ELF-1 (cell line): ENCODE results near the gene FAF2.
"Not testable (repeated sequence)": the region's sequence is repeated elsewhere in the genome, so short reads cannot be mapped to it uniquely, and the experiment has no call there.

Source experiments
- DNase-seq: peaks from one replicate; pipeline ENCODE4 v3.0.0-alpha.2; 2016; ENCODE audit warnings: low read depth, low spot score

FAF2 gene

DNA sequence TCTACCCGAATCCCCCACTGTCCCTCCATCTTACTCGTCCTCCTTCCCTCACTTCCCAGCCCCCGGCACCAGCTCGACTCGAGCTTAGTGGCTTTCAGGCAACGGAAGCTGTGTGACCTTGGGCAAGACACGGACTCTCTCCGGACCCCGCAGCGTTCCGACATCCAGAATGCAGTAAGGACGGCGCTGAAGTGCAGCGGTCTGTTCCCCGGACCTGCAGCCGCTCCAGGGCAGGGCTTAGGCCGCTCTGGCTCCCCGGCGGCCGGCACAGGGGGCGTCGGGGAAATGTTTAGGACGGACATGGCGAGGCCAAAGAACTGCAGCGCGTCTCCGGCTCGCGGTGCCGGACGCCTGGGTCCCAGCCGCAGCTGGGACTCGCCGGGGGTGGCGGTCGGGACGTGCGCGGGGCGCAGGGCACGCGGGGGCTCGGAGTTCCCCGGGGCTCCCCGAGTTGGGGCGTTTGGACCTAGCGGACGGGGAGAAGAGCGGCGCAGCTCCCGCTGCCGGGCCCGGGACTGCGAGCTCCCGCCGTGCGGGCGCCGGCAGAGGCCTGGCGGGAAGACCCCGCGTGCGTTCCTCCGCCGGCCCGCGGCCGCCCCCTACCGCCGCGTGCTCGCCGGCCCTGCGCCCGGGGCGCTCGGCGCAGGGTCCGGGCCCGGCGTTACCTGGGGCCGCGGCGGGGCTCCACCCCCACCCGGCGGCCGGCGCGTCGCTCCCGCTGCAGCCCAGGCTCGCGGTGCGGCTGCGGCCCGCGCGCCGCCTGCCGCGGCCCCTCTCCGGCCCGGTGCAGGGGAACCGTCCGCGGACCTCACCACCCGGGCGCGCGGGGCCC is 94.6 kb downstream of the FAF2 start:
- DNase-seq = peak; percentile 52

DNA sequence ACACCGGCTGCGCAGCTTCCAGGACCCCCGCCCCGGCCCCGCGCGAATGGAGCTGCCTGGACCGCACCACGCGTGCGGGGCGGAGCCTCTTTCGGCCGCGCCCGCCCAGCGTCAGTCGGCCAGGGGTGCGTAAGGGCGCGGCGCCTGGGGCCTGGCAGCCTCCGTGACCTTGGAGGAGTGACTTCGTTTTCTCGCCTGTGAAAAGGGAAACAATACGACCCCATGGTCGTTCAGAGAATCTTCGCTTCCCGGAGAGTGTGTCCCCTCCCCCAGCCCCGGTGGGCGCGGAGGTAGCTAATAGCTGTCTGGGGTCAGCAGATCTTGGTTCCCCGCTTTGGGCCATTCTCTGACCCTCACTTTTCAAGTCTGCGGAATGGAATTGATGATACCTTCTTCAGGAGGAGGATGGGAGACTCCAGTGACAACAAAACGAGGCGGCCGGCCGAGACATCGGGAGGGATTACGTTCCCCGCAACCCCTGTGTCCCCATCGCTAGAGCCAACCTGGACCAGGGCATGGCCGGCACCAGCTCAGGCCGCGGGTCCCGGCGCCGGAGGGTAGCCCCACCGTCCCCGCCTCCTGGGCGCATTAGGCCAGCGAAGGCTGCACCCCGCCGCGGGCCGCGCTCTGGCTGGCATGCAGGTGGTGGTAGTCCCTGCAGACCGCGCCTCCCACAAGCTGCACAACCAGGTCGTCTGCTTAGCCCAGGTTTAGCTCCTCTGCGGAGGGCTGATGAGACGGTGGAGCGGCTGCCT is 95.4 kb downstream of the FAF2 start:
- peak; percentile 76 for DNase-seq

DNA sequence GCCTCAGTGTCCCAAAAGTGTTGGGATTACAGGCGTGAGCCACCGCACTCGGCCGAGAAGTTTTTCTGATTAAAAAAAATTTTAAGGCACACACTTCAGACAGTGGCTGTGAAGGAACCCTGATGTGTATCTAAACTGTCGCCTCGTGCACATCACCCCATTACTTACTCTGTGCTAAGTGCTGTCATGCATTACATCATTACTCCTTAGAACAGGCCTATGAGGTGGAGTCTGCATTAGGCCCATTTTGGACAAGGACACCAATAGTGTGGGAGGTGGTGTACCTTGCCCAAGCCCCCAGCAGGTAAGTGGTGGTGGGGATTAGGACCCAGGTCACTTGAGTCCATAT is 97.2 kb downstream of the FAF2 start:
- DNase-seq = no peak

DNA sequence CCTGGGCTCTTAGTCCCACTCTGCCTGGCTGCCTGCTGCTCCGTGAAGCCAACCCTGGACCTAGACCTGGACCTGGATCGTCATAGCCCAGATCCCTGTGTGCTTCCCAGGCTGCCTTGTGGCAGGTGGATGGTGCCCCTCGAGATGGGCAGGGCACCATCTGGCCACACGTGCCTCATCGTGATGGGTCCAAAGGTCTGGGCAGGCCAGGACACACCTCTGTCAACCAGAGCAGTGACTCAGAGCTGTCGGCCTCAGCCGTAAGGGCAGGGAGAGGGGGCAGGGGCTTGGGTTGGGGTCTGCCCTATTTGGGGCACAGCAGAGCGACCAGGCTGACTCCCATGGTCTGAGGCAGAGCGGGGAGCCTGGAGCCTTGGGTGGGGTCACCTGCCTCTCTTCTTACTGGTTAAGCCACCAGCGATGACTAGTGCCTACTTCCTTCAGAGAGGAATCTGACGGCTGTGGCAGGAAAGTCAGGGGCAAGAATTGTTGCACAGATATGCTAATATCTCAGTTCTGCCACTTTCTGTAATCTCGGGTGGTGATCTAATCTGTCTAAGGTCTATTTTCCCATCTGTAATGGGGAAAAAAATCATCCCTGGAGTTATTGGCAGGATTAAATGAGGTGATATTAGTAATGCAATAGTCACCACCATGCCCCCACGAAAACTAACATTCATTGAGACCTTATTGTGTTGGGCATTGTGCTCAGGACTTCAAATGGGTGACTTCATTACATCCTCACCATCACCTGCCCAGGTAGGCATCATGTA is 97.7 kb downstream of the FAF2 start:
- no peak for DNase-seq

DNA sequence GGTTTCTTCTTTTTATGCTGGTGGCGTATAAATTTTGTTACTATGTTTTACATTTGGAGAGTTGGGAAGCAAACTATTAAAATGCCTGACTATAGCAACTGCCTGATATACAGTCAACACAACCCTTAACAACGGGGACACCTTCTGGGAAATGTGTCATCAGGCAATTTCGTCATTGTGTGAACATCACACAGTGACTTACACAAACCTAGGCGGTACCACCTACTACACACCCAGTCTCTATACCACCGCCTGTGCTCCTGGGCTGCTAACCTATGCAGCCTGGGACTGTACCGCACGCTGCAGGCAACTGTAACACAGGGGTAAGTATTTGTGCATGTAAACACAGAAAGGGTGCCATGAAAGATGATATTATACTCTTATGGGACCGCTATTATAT is 99.6 kb downstream of the FAF2 start:
- no peak for DNase-seq

DNA sequence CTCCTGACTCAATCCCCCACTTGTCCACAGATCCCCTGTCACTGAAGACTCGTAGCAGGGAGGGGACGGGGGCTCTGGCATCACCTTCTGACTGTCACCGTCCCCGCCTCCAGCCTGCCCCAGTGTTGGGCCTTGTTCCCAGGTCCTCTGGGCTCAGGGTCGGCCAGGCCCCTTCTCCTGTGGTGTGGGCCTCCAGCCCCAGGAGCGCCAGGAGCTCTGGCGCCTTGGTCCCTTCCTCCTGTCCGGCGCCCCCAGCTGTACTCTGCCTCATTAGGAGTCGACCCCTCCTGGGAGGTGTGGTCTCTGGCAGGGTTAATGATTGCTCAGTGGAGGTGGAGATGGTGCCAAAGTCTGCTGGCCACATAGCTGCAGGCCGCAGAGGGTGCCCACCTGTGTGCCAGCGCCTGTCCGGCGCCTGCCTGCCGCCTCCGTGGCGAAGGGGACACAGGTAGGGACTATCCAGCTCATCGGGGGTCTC is 100.8 kb downstream of the FAF2 start, which contains the start of gene CDHR2:
Gene CDHR2, plus strand, starts transcription at position 376 of the 478 bp plus-strand sequence. CDS start 16,011 bp downstream, outside the sequence.
- no peak for DNase-seq

DNA sequence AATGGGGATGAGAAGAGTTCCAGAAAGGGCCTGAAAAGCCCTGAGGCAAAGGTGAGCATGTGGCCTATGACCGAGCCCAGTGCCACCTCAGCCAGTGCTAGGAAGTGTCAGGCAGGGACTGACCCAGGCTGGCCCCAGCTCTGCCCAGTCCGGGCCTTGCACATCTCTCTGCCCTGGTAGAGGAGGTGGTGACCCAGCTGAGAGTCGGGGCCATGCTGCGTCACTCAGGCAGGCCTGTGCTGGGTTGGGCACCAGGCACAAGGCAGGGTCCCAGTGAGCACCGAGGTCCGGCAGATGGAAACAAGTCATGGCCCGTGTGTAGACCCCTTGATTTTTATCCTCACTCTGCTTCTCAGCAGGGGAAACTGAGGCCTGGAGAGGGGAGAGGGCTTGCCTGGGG is 101.7 kb downstream of the FAF2 start:
- DNase-seq = no peak

DNA sequence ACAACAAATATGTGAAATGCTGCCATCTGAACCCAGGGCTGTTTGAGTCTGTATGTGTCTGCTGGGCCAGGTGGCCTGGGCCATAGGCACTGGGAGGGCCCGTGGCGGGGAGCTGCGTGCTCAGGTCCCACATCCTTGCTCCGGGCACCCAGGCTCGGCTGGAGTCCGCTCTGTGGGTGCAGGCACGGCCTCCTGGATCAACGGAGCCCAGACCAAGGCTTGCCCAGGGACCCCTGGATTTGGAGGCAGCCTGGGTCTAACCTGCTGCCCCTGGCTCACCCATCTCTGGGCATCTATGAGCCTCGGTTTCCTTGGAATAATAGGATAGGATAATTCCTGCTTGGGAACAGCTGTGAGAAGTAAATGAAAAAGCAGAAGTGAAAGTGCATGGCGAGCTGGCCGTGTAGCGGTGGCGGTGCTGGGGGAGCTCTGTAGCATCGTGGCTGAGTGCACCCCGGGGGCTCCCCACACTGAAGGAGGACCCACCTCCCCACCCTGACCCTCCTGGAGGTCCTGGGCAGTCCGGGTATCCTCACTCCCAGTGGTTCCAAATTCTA is 102.2 kb downstream of the FAF2 start:
- DNase-seq = no peak

DNA sequence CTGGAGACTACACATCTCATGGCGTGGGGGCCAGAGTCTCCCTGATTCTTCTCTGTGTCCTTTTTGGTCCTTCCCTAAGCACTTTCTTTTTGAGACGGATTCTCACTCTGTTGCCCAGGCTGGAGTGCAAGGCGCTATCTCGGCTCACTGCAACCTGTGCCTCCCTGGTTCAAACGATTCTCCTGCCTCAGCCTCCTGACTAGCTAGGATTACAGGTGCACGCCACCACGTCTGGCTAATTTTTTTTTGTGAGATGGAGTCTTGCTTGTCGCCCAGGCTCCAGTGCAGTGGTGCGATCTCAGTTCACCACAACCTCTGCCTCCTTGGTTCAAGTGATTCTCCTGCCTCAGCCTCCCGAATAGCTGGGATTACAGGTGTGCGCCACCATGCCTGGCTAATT is 102.8 kb downstream of the FAF2 start:
- not testable (repeated sequence) for DNase-seq

DNA sequence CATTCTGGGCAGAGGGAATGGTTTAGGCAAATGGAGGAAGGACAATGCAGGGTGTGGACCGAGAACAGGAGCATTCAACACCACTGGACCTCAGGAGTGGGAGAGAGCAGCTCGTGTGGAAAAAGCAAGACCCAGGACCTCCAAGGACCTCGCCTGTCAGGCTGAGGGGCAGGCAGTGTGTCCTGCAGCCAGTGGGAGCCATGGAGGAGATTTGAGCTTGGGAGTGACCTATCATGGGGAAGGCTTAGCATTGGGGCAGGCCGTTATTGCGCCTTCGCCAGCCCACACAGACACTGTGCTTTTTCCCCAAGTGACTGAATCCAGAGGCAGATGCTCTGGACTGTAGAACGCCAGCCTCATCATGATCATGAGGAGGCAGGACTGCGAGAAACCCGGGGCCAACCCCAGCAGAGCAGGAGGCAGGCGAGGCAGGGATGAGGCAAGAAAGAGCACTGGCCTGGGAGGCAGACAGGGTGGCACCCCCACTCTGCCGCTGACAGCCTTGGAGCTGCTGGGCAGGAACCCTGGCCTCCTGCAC is 104.2 kb downstream of the FAF2 start:
- no peak for DNase-seq

DNA sequence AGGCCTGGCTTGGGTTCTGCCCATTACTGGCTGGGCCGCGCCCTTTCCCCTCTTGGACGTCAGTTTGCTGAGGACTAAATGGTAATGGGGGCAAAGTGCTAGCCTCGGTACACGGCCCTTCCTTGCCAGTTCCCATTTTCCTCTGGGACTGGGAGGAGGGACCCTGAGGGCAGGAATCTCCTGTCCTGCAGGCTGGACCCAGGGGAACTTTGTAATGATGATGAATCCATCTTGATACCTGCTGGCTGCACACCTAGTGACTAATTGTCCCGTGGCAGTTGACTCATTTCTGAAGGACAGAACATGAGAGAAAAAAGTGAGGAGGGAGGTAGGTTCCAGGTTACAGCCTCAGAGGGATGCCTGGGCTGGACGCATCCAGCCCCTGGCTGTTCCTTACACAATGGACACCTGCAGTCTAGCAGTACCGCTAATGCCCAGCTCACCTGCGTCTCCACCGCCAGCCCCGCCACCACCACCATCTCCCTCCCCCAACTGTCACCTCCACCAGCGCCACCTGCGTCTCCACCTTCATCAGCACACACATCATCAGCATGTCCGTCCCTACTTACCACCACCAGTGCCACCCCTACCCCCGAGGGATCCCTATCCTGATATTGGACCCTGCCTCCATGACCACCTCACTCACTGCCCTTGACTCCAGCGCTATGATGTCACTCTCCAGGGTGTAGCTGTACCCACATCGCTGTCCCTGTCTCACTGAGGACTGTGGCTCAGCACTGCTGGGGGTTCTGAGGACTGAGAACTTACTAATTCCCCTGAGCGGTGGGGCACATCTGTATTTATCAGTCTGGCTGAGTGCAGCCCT is 105.3 kb downstream of the FAF2 start:
- DNase-seq = no peak

DNA sequence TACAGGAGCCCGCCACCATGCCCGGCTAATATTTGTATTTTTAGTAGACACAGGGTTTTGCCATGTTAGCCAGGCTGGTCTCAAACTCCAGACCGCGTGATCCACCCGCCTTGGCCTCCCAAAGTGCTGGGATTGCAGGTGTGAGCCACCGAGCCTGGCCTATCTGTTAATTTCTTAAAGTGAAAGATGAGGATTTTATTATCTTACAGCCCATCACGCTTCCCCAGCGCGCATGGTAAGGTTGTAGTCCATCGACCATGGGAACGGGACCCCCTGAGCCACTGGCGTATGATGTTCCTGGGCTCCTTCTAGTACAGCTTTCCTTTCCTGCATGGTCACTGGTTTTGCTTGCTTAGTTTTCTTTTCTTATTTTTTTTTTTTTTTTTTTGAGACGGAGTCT is 109.7 kb downstream of the FAF2 start:
- no peak for DNase-seq
